CD14-positive monocyte (primary cell): Measurements from ENCODE around the gene TAOK1. TPM values are rescaled to one million over a fixed set of nuclear protein-coding genes. Genes with fewer than 3 reads are reported as not detected.
A peak's percentile ranks its signal among the peaks of the same experiment; 100 is the strongest.

Source experiments
- DNase-seq, 3 donors: peaks; one replicate each; pipeline ENCODE4 v3.0.0-alpha.2; 2011 to 2022
- H2AFZ ChIP-seq: 2 replicates; pipeline ENCODE4 v1.6.0; 2012; ENCODE audit warnings: mild to moderate bottlenecking, low read depth, low read length, inconsistent platforms; ENCODE audit not compliant: insufficient read depth, poor library complexity, severe bottlenecking
- H3K27ac ChIP-seq, 2 donors: 1 replicate in 1 of 2; 2 replicates in 1 of 2; pipeline ENCODE4 v1.5.1; 2012 to 2013; ENCODE audit warnings: low read length in 2 of 2, control low read depth in 1 of 2, inconsistent platforms in 1 of 2, low read depth in 1 of 2, mild to moderate bottlenecking in 1 of 2
- H3K27me3 ChIP-seq, 2 donors: one replicate each; pipeline versions ENCODE4 v1.6.0 to v1.6.1; 2011 to 2013; ENCODE audit warnings: low read length in 2 of 2; ENCODE audit not compliant: control insufficient read depth in 2 of 2, insufficient read depth in 2 of 2
- H3K36me3 ChIP-seq, 2 donors: replicated peaks in 1 of 2; 1 replicate in 1 of 2; 2 replicates in 1 of 2; pipeline versions ENCODE4 v1.5.1 to v1.6.1; 2012 to 2013; ENCODE audit warnings: low read length in 2 of 2, control low read depth in 1 of 2, inconsistent platforms in 1 of 2, mild to moderate bottlenecking in 1 of 2; ENCODE audit not compliant: insufficient read depth in 2 of 2, control insufficient read depth in 1 of 2
- H3K4me1 ChIP-seq, 2 donors: 1 replicate in 1 of 2; 2 replicates in 1 of 2; pipeline versions ENCODE4 v1.5.1 to v1.6.1; 2012 to 2013; ENCODE audit warnings: low read length in 2 of 2, control low read depth in 1 of 2, inconsistent platforms in 1 of 2, mild to moderate bottlenecking in 1 of 2, moderate library complexity in 1 of 2; ENCODE audit not compliant: insufficient read depth in 2 of 2, control insufficient read depth in 1 of 2
- H3K4me2 ChIP-seq: replicated peaks from 2 replicates; pipeline ENCODE3; 2012; ENCODE audit warnings: low read length, moderate library complexity, mild to moderate bottlenecking; ENCODE audit not compliant: poor library complexity, severe bottlenecking; ENCODE audit errors: extremely low read depth
- H3K4me3 ChIP-seq, 3 experiments: fragments of 200-600 bp in 1 of 3; sonication (generic) in 1 of 3; replicated peaks in 1 of 3; 1 replicate in 2 of 3; 2 replicates in 1 of 3; pipeline ENCODE4 v1.5.1; 2011 to 2013; ENCODE audit warnings: low read length in 3 of 3, mild to moderate bottlenecking in 3 of 3, control low read depth in 2 of 3, low read depth in 2 of 3, inconsistent platforms in 1 of 3, moderate library complexity in 1 of 3
- H3K79me2 ChIP-seq: 2 replicates; pipeline ENCODE4 v1.6.0; 2012; ENCODE audit warnings: mild to moderate bottlenecking, control low read depth, inconsistent platforms, low read length, moderate library complexity; ENCODE audit not compliant: insufficient read depth
- H3K9ac ChIP-seq: 2 replicates; pipeline ENCODE4 v1.6.0; 2017; ENCODE audit warnings: low read length, mild to moderate bottlenecking; ENCODE audit not compliant: insufficient read depth, poor library complexity, severe bottlenecking
- H3K9me3 ChIP-seq, 2 donors: replicated peaks in 1 of 2; 1 replicate in 1 of 2; 2 replicates in 1 of 2; pipeline versions ENCODE4 v1.5.1 to v1.6.1; 2012 to 2013; ENCODE audit warnings: low read length in 2 of 2, control low read depth in 1 of 2; ENCODE audit not compliant: control insufficient read depth in 1 of 2, insufficient read depth in 1 of 2
- H4K20me1 ChIP-seq: 2 replicates; pipeline ENCODE4 v1.6.0; 2012; ENCODE audit warnings: mild to moderate bottlenecking, low read length, control low read depth, moderate library complexity; ENCODE audit not compliant: insufficient read depth
- H3K27ac Mint-ChIP-seq, 7 donors: one replicate each; pipeline ENCODE4 v1.8.0; 2020; ENCODE audit warnings: mild to moderate bottlenecking in 7 of 7, mixed read lengths in 7 of 7, moderate library complexity in 6 of 7, inconsistent platforms in 2 of 7
- H3K27me3 Mint-ChIP-seq, 3 donors: one replicate each; pipeline ENCODE4 v1.8.0; 2021 to 2022; ENCODE audit warnings: low read depth in 3 of 3, mild to moderate bottlenecking in 3 of 3, mixed read lengths in 3 of 3, moderate library complexity in 3 of 3, inconsistent platforms in 1 of 3
- H3K36me3 Mint-ChIP-seq, 2 donors: one replicate each; pipeline ENCODE4 v1.8.0; 2020; ENCODE audit warnings: mixed read lengths in 2 of 2, inconsistent platforms in 1 of 2, mild to moderate bottlenecking in 1 of 2
- H3K4me1 Mint-ChIP-seq: one replicate; pipeline ENCODE4 v1.8.0; 2020; ENCODE audit warnings: mild to moderate bottlenecking, mixed read lengths
- H3K4me3 Mint-ChIP-seq, 2 donors: one replicate each; pipeline ENCODE4 v1.8.0; 2020; ENCODE audit warnings: mild to moderate bottlenecking in 2 of 2, mixed read lengths in 2 of 2, moderate library complexity in 1 of 2
- H3K9me3 Mint-ChIP-seq, 7 donors: one replicate each; pipeline ENCODE4 v1.8.0; 2020 to 2022; ENCODE audit warnings: mixed read lengths in 7 of 7, mild to moderate bottlenecking in 6 of 7, moderate library complexity in 6 of 7, inconsistent platforms in 2 of 7
- WGBS: methylation state at CpG from one replicate; pipeline ENCODE4 v1.1.5; 2013; ENCODE audit warnings: missing lambda C conversion rate; ENCODE audit not compliant: insufficient coverage; 5-methylcytosine and 5-hydroxymethylcytosine counted together
- intact Hi-C, 2 donors: fragments of 100-400 bp; cut with micrococcal nuclease; formaldehyde crosslinking; loops; one replicate each; pipeline versions ENCODE4 v1.15.0 to v1.15.1; 2023
- polyA plus RNA-seq, 3 donors: library from polyadenylated mRNA; depleted of rRNA in 1 of 3; unstranded in 2 of 3; stranded (reverse) in 1 of 3; fragments of 300-500 nt in 2 of 3; fragments of >200 nt in 1 of 3; fragmentation: Illumina TruSeq in 2 of 3; gene quantifications; 1 replicate in 2 of 3; 2 replicates in 1 of 3; pipeline ENCODE4 v1.2.3, GENCODE V29; 2012 to 2021
- TF ChIP-seq, protein P1 (sequence below): fragments of 200-600 bp; IDR thresholded peaks from one replicate; pipeline ENCODE4 v1.8.0; 2022; ENCODE audit warnings: antibody characterized with exemption, mild to moderate bottlenecking

The TAOK1 gene
- polyA plus RNA-seq, 3 donors, result 2.4 to 13.9 (median 4.8) TPM

DNA sequence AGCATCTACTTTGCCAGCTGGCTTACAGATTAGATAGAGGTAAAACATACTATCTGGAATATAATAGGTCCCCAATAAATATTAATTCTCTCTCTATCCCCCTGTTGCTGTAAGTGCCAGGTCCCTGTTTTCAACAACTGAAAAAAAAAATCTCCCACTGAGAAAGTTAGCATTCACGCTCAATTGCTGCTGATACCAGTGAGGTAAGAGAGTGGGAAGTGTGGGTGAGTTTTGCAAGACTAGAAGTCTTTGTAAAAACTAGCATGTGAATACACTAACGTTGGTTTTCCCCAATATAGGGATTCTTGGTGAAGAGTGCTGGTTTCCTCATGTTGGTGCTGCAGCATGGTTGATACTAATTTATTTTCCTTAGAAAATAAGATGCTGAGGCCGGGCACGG, 11.7 kb upstream of the TAOK1 start:
- H3K4me1 ChIP-seq, result peaks cover 0 to 11% of the 10 kb centered on the region in 2 donors
- TF ChIP-seq, protein P1, sequence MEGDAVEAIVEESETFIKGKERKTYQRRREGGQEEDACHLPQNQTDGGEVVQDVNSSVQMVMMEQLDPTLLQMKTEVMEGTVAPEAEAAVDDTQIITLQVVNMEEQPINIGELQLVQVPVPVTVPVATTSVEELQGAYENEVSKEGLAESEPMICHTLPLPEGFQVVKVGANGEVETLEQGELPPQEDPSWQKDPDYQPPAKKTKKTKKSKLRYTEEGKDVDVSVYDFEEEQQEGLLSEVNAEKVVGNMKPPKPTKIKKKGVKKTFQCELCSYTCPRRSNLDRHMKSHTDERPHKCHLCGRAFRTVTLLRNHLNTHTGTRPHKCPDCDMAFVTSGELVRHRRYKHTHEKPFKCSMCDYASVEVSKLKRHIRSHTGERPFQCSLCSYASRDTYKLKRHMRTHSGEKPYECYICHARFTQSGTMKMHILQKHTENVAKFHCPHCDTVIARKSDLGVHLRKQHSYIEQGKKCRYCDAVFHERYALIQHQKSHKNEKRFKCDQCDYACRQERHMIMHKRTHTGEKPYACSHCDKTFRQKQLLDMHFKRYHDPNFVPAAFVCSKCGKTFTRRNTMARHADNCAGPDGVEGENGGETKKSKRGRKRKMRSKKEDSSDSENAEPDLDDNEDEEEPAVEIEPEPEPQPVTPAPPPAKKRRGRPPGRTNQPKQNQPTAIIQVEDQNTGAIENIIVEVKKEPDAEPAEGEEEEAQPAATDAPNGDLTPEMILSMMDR, result no peak
- H3K36me3 ChIP-seq, result no peaks in the 10 kb centered on the region
- H2AFZ ChIP-seq, result no peak overlapping the region
- H3K27ac ChIP-seq, result no peak overlapping the region
- no peak for DNase-seq
- Mint-ChIP-seq H3K27ac (no peak overlapping the region), H3K4me1 (peaks cover 6% of the 10 kb centered on the region), H3K27me3 (peaks cover 0 to 4% (median 0%) of the 10 kb centered on the region in 3 donors), H3K4me3 (no peak overlapping the region), H3K9me3 (peaks cover 0 to 2% (median 0%) of the 10 kb centered on the region in 7 donors), H3K36me3 (no peaks in the 10 kb centered on the region)
- H3K4me3 ChIP-seq, result no peak overlapping the region
- H3K9me3 ChIP-seq, result no peaks in the 10 kb centered on the region
- H3K4me2 ChIP-seq, result no peak overlapping the region
- no peaks in the 10 kb centered on the region for H4K20me1 ChIP-seq
- H3K9ac ChIP-seq, result no peak overlapping the region
- intact Hi-C loops, result loop anchor here in 1 of 2 donors (10.0 kb wide), 1 partner anchor 66 kb away; no protein-coding TSS in a partner anchor
- H3K27me3 ChIP-seq, result no peaks in the 10 kb centered on the region
- H3K79me2 ChIP-seq, result no peaks in the 10 kb centered on the region
- 100% methylated on average over 2 of the region's 4 CpGs for WGBS

DNA sequence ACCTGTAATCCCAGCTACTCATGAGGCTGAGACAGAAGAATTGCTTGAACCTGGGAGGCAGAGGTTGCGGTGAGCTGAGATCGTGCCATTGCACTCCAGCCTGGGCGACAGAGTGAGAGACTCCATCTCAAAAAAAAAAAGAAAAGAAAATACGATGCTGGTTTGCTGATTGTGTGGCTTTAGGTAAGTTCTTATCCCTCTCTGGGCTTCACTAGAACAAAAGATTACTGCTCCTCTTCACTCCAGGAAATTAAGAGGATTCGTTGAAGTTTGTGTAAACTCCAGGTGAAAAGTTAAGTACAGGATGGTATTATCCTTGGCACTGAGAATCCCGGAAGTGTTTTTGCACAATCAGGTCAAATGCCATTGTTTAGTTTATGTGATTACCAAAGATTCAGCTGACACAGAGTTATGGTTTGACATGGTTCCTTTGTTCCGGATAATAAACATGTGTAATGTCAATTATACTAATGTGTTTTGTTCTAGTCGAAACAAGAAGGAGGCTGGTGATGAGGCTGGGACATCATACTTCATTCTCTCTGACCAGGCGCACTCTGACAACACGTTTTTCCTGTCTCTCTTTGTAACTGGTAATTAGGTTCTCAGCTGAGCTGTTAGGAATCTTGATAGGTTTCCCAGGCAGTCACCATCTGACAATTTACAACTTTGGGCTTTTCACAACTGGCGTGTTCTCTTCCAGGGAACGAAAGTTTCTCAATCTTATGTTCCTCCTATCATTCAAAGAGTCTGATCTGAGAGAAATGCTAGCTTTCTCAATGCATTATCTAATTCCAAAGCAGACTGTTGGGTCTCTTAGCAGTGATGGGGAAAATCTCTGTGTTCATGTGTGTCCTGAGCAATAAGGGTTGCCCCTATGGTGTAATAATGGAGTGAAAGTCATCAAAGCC, 10.8 kb upstream of the TAOK1 start:
- DNase-seq, result no peak
- Histone ChIP-seq H3K4me1 (peaks cover 0 to 11% of the 10 kb centered on the region in 2 donors), H3K9me3 (no peaks in the 10 kb centered on the region), H3K4me3 (peak overlapping the region in 1 of 3 experiments; percentile 2), H3K27me3 (no peaks in the 10 kb centered on the region), H4K20me1 (no peaks in the 10 kb centered on the region), H2AFZ (peak overlapping the region; percentile 46), H3K36me3 (no peaks in the 10 kb centered on the region), H3K9ac (no peak overlapping the region), H3K4me2 (peak overlapping the region; percentile 2), H3K27ac (peak overlapping the region in 1 of 2 donors; percentile 68), H3K79me2 (no peaks in the 10 kb centered on the region)
- TF ChIP-seq, protein P1, result no peak
- peak overlapping the region in 2 of 7 donors; percentile 30 to 69 for H3K27ac Mint-ChIP-seq
- intact Hi-C loops, result loop anchor here in 1 of 2 donors (10.0 kb wide), 1 partner anchor 65 kb away; no protein-coding TSS in a partner anchor
- 100% methylated on average over 3 of the region's 12 CpGs for WGBS
- peaks cover 0 to 4% (median 0%) of the 10 kb centered on the region in 3 donors for H3K27me3 Mint-ChIP-seq
- peaks cover 0 to 2% (median 0%) of the 10 kb centered on the region in 7 donors for H3K9me3 Mint-ChIP-seq
- H3K36me3 Mint-ChIP-seq, result no peaks in the 10 kb centered on the region
- peaks cover 6% of the 10 kb centered on the region for H3K4me1 Mint-ChIP-seq
- peak overlapping the region in 1 of 2 donors; percentile 59 for H3K4me3 Mint-ChIP-seq
